Activated CD4-positive, alpha-beta T cell treated with anti-CD3 and anti-CD28 coated beads for 1 hour (primary cell): ENCODE results near the gene SEZ6.

Experiments
- DNase-seq: peaks from one replicate; pipeline ENCODE4 v3.0.0-alpha.2; 2020

The SEZ6 gene, protein sequence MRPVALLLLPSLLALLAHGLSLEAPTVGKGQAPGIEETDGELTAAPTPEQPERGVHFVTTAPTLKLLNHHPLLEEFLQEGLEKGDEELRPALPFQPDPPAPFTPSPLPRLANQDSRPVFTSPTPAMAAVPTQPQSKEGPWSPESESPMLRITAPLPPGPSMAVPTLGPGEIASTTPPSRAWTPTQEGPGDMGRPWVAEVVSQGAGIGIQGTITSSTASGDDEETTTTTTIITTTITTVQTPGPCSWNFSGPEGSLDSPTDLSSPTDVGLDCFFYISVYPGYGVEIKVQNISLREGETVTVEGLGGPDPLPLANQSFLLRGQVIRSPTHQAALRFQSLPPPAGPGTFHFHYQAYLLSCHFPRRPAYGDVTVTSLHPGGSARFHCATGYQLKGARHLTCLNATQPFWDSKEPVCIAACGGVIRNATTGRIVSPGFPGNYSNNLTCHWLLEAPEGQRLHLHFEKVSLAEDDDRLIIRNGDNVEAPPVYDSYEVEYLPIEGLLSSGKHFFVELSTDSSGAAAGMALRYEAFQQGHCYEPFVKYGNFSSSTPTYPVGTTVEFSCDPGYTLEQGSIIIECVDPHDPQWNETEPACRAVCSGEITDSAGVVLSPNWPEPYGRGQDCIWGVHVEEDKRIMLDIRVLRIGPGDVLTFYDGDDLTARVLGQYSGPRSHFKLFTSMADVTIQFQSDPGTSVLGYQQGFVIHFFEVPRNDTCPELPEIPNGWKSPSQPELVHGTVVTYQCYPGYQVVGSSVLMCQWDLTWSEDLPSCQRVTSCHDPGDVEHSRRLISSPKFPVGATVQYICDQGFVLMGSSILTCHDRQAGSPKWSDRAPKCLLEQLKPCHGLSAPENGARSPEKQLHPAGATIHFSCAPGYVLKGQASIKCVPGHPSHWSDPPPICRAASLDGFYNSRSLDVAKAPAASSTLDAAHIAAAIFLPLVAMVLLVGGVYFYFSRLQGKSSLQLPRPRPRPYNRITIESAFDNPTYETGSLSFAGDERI

DNA sequence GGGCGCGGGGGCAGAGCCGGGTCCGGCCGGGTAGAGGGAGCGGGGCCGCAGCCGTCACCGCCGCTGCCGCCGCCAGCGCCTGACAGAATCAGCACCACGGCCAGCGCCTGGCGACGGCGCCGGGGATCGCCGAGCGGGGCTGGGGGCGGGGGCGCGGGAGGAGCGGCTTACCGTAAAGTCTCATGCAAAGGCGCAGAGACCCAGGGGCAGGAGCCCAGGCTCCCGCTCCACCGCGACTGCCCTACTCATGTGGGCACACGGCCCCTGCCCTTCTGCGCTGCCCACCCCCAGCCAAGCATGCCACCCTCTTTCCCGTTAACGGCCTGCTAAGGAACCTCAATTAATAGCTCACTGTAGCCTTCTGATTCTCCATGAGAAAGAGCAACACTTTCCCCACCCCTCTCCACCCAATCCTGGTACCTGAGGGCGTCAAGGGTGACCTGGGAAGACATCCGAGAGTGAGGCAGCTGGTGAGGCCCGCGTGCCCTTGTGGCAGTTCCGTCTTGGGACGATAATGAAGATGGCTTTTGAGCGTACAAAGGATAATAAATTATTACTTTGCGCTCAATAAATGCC is at the start of gene SEZ6:
SEZ6 (minus strand) TSS at position 98 of the 576 bp plus-strand sequence. CDS start 164 bp downstream, outside the sequence.
- DNase-seq: peak; percentile 25

- DNase-seq: no peak
These were observed 49.0 kb upstream of the SEZ6 start for GRCh38 chr17:29054835-29055234.

GRCh38 chr17:29051731-29052130 is 45.9 kb upstream of the SEZ6 start:
- no peak for DNase-seq

DNA sequence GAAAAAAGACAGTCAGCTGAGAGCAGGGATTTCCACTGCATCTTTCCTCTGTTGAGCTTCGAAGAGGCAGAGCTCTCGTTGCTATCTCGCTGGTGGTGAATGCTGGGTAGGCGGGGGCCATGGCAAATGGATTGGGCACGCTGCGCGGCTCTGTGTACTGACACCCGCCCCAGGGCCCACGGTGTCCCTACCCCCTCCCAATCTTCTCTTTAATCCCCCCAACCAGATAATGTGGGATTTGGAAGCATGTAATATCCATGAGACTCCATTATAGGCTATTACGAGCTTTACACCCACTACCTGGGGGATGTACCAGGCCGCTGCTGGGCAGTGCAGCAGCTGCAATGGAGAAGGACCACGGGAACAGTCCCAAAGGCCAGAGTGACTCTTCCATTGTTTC is 45.4 kb upstream of the SEZ6 start:
- no peak for DNase-seq

- DNase-seq: no peak
These were observed 44.3 kb upstream of the SEZ6 start for GRCh38 chr17:29050176-29050575.

- DNase-seq: no peak
These were observed 43.8 kb upstream of the SEZ6 start for GRCh38 chr17:29049541-29050145.

DNA sequence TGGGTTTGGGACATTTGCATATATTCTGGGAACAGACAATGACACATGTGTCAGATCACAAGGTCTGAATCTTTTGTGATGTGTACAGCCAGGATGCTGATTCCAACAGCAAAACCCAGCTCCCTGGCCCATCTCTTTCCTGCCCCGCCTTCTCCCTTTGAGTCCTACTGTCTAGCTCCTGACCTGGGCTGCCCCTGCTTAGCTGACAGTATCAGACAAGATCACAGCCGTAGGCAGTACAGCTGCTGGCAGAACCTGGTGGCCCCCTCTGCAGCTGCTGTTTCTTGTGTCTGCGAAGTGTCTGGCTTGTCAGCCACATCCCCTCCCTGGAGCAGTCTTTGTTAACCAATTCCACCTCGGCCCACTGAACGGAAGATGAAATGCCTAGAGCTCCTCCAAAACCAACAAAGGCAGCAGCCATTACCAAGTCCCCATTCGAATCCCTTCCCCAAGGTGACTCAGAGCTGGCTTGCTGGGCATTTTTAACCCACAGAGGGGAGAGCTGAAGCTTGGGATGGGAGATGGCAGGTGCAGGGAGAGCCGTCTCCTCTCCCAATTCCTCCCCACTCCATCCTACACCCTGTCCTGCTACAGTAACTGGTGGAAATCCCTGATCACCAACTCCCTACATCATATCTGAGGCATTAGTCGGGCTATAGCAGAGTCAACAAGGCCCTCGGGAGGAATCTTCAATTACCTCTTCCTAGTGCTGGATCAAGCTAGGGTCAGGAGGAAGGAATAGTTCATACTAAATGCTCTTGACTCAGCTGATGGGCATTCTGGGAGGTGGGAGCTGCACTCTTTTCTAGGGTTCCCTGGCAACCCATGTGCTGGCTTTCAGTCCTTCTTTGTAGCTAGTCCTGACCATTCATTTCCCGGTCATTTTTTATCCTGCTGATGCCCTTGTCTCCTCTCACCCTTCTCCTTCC is 42.9 kb upstream of the SEZ6 start:
- no peak for DNase-seq

DNA sequence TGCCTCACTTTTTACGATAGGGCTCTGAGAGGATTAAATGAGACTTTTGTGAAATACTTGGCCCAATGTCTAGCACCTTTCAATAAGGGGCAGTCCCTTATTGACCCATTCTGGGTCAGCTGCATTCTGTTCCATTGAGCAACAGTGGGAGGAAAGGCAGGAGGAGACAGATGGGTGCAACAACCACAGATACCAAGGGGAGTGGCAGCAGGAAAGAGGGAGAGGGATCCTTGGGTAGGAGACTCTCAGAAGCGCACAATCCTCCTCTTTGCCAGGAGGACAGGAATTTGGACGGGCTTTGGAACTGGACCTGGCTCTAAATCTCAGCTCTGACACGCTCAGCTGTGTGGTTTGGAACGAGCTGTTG is 40.6 kb upstream of the SEZ6 start:
- no peak for DNase-seq

DNA sequence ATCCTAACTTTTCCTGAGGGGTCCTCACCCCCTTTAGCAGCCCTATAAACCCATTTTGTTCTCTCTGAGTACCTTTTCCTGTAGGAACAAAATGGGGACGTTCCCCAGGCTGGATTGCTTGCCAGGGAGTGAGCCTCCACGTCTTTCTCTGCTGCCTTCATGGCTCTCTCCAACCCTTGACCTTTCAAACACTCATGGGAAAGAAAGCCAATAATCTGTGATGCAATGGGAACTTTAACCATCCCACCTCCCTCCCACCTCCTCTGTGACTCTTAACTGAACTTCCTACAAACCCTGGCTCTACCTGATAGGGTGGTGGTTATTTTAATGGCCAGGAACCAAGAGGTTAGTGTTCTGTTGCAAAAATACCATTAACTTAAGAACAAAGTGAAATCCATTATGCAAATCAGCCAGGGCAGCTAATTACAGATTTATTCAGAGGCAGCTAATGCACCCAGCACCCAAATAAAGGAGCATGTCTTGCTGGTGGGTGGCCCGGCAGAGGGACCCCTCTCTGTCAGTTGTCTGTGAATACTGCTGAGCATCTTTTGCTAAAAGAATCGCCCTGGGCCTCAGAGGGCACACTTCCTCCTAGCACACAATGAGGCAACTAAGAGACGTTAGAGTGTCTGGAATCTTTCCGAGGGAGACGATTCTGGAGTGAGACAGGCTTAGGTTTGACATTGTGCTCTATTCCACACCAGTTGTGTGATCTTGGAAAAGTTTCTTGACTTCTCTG is 40.1 kb upstream of the SEZ6 start:
- DNase-seq: no peak

DNA sequence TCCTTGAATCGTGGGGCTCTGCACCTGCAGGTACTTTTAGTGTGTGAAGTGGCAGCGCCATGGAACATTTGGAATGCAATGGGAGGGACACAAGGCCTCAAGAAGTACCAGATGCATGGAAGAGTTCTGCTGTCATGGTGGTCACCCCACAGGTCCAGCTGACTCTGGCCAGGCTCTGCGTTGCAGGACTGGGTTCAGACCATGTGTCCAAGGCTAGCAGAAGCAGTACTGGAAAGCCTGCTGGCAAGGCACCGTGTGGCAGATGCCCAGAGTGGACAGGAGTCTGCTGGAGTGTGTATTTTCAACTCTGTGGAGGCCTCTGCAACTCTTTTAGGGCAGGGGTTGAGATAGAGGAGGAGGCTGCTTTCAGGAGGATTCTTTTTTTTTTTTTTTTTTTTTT is 39.2 kb upstream of the SEZ6 start:
- no peak for DNase-seq

GRCh38 chr17:29043539-29044145 is 37.8 kb upstream of the SEZ6 start:
- no peak for DNase-seq

DNA sequence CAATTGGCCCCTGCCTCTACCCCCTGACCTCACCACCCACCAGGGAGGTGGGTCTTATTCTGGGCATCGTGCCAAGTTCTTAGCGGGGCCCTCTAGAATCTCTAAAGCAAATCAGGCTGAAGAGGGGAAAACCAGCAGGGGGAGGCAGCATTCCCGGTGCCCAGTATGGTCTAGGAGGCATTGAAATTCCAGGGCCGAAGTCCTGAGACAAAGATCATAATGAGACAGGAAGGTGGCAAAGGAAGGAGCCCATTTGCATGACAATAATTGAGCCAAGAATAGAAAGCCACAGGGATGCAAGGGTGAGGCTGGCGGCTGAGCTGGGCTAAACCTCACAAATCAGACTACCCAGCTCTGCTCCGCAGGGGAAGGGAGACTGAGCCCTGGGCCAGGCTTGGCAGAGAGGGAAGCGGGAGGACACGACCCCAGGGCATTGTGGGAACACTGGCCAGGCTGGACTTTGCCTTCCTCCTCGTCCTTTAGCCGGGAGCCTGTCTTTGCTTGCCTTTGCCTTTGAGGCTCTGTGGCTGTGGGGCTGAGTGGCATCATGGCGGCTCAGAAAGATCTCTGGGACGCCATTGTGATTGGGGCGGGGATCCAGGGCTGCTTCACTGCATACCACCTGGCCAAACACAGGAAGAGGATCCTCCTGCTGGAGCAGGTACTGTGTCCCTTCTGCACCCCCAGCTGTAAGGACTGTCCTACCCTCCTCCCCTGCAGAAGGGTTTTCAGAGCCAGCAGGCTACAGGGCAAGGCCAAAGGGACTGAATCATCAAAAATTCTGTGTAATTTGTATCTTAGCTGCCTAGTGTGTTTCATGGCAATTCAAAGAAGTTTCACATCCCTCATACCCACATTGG is 37.1 kb upstream of the SEZ6 start, which contains the start of gene PIPOX:
PIPOX (plus strand) TSS at position 463 of the 860 bp plus-strand sequence; CDS start at position 548, 85 bp downstream.
- DNase-seq: no peak

- no peak for DNase-seq
These were observed 36.3 kb upstream of the SEZ6 start for GRCh38 chr17:29042026-29042678.

DNA sequence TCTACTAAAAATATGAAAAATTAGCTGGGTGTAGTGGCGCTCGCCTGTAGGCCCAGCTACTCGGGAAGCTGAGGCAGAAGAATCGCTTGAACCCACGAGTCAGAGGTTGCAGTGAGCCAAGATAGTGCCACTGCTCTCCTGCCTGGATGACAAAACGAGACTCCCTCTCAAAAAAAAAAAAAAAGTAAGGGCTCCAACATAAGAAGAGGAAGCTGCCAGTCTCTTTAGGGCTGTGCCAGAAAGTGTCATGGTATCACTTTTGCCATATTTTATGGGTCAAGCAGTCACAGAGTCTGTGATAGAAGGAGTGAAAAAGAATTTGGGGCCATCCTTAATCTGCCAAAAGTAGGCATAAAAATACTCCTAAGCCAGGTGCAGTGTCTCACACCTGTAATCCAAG is 35.7 kb upstream of the SEZ6 start:
- no peak for DNase-seq

GRCh38 chr17:29041091-29041490 is 35.3 kb upstream of the SEZ6 start:
- DNase-seq: no peak

GRCh38 chr17:29039764-29040598 is 34.1 kb upstream of the SEZ6 start:
- DNase-seq: no peak

DNA sequence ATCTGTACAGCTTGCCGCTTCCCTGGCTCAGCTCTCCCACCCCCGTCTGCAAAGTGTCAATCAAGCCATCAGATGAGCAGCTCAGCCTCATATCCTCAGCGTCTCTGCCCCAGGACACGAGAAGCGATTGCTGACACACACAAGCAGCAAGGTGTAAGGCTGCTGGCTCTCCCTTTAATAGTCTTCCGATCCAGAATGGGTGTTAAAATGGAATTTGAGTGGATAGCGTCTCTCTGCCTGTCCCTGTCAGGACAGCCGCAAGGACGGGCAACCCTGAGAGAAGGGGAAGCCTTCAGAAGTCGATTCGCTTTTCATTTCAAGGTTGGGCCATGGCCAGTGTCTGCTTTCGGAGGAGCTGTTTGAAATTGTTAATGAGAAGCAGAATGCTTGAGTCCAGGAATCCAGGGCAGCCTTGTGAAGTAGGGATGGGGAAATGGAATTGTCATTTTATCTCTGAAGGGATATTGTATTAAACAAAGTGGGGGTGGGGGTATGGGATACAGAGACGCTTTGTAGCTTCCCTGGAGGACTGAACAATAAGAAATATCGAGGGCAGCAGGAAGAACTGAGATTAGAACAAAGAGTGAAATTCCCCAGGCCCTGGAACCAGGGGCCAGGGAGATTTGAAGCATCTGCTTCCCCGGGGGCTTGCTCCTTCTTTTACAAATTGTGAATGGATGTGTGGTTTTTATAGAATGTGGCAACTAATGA is 32.4 kb upstream of the SEZ6 start:
- no peak for DNase-seq
